ENCODE results near the gene IL17RA. TPM values are rescaled to one million over a fixed set of nuclear protein-coding genes. Genes with fewer than 3 reads are reported as not detected.
A peak's percentile ranks its signal among the peaks of the same experiment; 100 is the strongest.
"Not testable (repeated sequence)": the region's sequence is repeated elsewhere in the genome, so short reads cannot be mapped to it uniquely, and the experiment has no call there.

IL17RA gene
- 10 to 100 TPM; 13.8 to 25.3 (median 17.7) TPM for total RNA-seq

GRCh38 chr22:17084554-17085276 lies at the start of gene IL17RA:
TSS of gene IL17RA (plus strand) at chr22:17085000. CDS start at chr22:17085092, 92 bp downstream.
- no peaks in the 10 kb centered on the region for H3K27me3 ChIP-seq
- peak; percentile 85 to 87 for DNase-seq (ENCODE audit: low spot score in 2 of 2)
- H3K4me1 ChIP-seq: peaks cover 3 to 5% of the 10 kb centered on the region in 2 donors
- intact Hi-C loops (cut with DNase I; ENCODE audit: low total_unique reads): no loop called here
- no peak for TF ChIP-seq CTCF (IDR thresholded peaks at IDR 0.05)
- no peak for TF ChIP-seq POLR2A (IDR thresholded peaks at IDR 0.05)
- peak in 1 of 3 donors; percentile 61 for TF ChIP-seq POLR2AphosphoS5 (IDR thresholded peaks at IDR 0.05)
- H3K9me3 ChIP-seq: no peaks in the 10 kb centered on the region
- H3K36me3 ChIP-seq: no peaks in the 10 kb centered on the region
- peak within 1 kb of the TSS; percentile 90 to 100 (median 95) for H3K4me3 ChIP-seq
- H3K27ac ChIP-seq: peak within 1 kb of the TSS; percentile 84 to 96

- intact Hi-C loops (cut with DNase I; ENCODE audit: low total_unique reads): no loop called here
- no peak for TF ChIP-seq POLR2AphosphoS5 (IDR thresholded peaks at IDR 0.05)
- no peak for TF ChIP-seq POLR2A (IDR thresholded peaks at IDR 0.05)
- no peak for TF ChIP-seq CTCF (IDR thresholded peaks at IDR 0.05)
- peak in 1 of 2 donors; percentile 79 for DNase-seq (ENCODE audit: low spot score in 2 of 2)
- no peaks in the 10 kb centered on the region for H3K36me3 ChIP-seq
- no peaks in the 10 kb centered on the region for H3K9me3 ChIP-seq
- no peaks in the 10 kb centered on the region for H3K27me3 ChIP-seq
- no peaks in the 10 kb centered on the region for H3K4me1 ChIP-seq
- H3K27ac ChIP-seq: peak overlapping the region; percentile 69 to 91
- H3K4me3 ChIP-seq: no peak overlapping the region
Measured at GRCh38 chr22:17035246-17035645, 49.6 kb upstream of the IL17RA start.

GRCh38 chr22:17035976-17036841 lies 48.6 kb upstream of the IL17RA start:
- H3K27me3 ChIP-seq; intact Hi-C loops (cut with DNase I; ENCODE audit: low total_unique reads); H3K4me1 ChIP-seq; H3K36me3 ChIP-seq; H3K9me3 ChIP-seq; DNase-seq (ENCODE audit: low spot score in 2 of 2): not testable (repeated sequence)
- Histone ChIP-seq H3K4me3 (peak overlapping the region; percentile 33 to 78 (median 69)), H3K27ac (peak overlapping the region; percentile 91 to 93)

- H3K4me1 ChIP-seq; H3K9me3 ChIP-seq; DNase-seq (ENCODE audit: low spot score in 2 of 2); intact Hi-C loops (cut with DNase I; ENCODE audit: low total_unique reads); H3K36me3 ChIP-seq; H3K27me3 ChIP-seq: not testable (repeated sequence)
- Histone ChIP-seq H3K4me3 (peak overlapping the region; percentile 33 to 78 (median 69)), H3K27ac (peak overlapping the region; percentile 91 to 93)
- peak in 1 of 3 donors; percentile 11 for TF ChIP-seq POLR2AphosphoS5 (IDR thresholded peaks at IDR 0.05)
Measured at GRCh38 chr22:17036842-17037711, 47.7 kb upstream of the IL17RA start.

- Histone ChIP-seq H3K27ac (no peak overlapping the region), H3K36me3 (no peaks in the 10 kb centered on the region), H3K4me1 (no peaks in the 10 kb centered on the region), H3K9me3 (no peaks in the 10 kb centered on the region), H3K27me3 (no peaks in the 10 kb centered on the region), H3K4me3 (no peak overlapping the region)
- no peak for DNase-seq (ENCODE audit: low spot score in 2 of 2)
- intact Hi-C loops (cut with DNase I; ENCODE audit: low total_unique reads): no loop called here
- no peak for TF ChIP-seq CTCF (IDR thresholded peaks at IDR 0.05)
- no peak for TF ChIP-seq POLR2A (IDR thresholded peaks at IDR 0.05)
- TF ChIP-seq POLR2AphosphoS5 (IDR thresholded peaks at IDR 0.05): no peak
Measured at GRCh38 chr22:17043521-17043920, 41.3 kb upstream of the IL17RA start.
